GM21360 (cell line): ENCODE measurements around the gene TENT4A.

ENCODE experiments used
- ATAC-seq: cut with Tn5 transposase; IDR thresholded peaks from one replicate; pipeline ENCODE4 v1.9.1; 2021; ENCODE audit warnings: mild to moderate bottlenecking, moderate library complexity; ENCODE audit not compliant: unreplicated experiment

The TENT4A gene

GRCh38 chr5:6730807-6731206 is 17.6 kb downstream of the TENT4A start:
- no peak for ATAC-seq

GRCh38 chr5:6731465-6732237 is 18.4 kb downstream of the TENT4A start:
- ATAC-seq = no peak

GRCh38 chr5:6732634-6733410 is 19.6 kb downstream of the TENT4A start:
- ATAC-seq = no peak

- no peak for ATAC-seq
Observed at GRCh38 chr5:6733411-6734242, 20.4 kb downstream of the TENT4A start.

- ATAC-seq = no peak
Observed at GRCh38 chr5:6734243-6734700, 21.0 kb downstream of the TENT4A start.

GRCh38 chr5:6734781-6735180 is 21.5 kb downstream of the TENT4A start:
- no peak for ATAC-seq

GRCh38 chr5:6736106-6736505 is 22.9 kb downstream of the TENT4A start:
- ATAC-seq = no peak

GRCh38 chr5:6736524-6737042 is 23.4 kb downstream of the TENT4A start:
- ATAC-seq = no peak

GRCh38 chr5:6737043-6737941 is 24.1 kb downstream of the TENT4A start:
- peak; percentile 84 for ATAC-seq

- ATAC-seq = no peak
Observed at GRCh38 chr5:6739603-6740002, 26.4 kb downstream of the TENT4A start.

- ATAC-seq = no peak
Observed at GRCh38 chr5:6740586-6741150, 27.4 kb downstream of the TENT4A start.

- no peak for ATAC-seq
Observed at GRCh38 chr5:6742081-6742758, 29.0 kb downstream of the TENT4A start.

GRCh38 chr5:6743161-6743560 is 29.9 kb downstream of the TENT4A start:
- no peak for ATAC-seq

GRCh38 chr5:6744841-6745705 is 31.8 kb downstream of the TENT4A start:
- ATAC-seq = no peak

- peak; percentile 71 for ATAC-seq
Observed at GRCh38 chr5:6745706-6746222, 32.5 kb downstream of the TENT4A start.

GRCh38 chr5:6746244-6746643 is 33.0 kb downstream of the TENT4A start:
- no peak for ATAC-seq

- no peak for ATAC-seq
Observed at GRCh38 chr5:6747103-6747502, 33.9 kb downstream of the TENT4A start.

- no peak for ATAC-seq
Observed at GRCh38 chr5:6748142-6748541, 34.9 kb downstream of the TENT4A start.
